T47D (cell line): Measurements from ENCODE around the gene TRO.

Experiments
- DNase-seq, 2 experiments: peaks; one replicate each; pipeline versions ENCODE4 v3.0.0 to v3.0.0-alpha.2; 2011 to 2012; ENCODE audit warnings: low read depth in 1 of 2, low spot score in 1 of 2
- JUND ChIP-seq: IDR thresholded peaks from 2 replicates; pipeline ENCODE4 v1.6.1; 2012; ENCODE audit warnings: low read depth
- in situ Hi-C: cut with HindIII; loops from 2 replicates; pipeline ENCODE4 v1.10.0; 2016; ENCODE audit warnings: low sequenced_read_pairs, low pct_unique_long_range_greater_than_20kb

The TRO gene, protein sequence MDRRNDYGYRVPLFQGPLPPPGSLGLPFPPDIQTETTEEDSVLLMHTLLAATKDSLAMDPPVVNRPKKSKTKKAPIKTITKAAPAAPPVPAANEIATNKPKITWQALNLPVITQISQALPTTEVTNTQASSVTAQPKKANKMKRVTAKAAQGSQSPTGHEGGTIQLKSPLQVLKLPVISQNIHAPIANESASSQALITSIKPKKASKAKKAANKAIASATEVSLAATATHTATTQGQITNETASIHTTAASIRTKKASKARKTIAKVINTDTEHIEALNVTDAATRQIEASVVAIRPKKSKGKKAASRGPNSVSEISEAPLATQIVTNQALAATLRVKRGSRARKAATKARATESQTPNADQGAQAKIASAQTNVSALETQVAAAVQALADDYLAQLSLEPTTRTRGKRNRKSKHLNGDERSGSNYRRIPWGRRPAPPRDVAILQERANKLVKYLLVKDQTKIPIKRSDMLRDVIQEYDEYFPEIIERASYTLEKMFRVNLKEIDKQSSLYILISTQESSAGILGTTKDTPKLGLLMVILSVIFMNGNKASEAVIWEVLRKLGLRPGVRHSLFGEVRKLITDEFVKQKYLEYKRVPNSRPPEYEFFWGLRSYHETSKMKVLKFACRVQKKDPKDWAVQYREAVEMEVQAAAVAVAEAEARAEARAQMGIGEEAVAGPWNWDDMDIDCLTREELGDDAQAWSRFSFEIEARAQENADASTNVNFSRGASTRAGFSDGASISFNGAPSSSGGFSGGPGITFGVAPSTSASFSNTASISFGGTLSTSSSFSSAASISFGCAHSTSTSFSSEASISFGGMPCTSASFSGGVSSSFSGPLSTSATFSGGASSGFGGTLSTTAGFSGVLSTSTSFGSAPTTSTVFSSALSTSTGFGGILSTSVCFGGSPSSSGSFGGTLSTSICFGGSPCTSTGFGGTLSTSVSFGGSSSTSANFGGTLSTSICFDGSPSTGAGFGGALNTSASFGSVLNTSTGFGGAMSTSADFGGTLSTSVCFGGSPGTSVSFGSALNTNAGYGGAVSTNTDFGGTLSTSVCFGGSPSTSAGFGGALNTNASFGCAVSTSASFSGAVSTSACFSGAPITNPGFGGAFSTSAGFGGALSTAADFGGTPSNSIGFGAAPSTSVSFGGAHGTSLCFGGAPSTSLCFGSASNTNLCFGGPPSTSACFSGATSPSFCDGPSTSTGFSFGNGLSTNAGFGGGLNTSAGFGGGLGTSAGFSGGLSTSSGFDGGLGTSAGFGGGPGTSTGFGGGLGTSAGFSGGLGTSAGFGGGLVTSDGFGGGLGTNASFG (N-terminal part only)

DNA sequence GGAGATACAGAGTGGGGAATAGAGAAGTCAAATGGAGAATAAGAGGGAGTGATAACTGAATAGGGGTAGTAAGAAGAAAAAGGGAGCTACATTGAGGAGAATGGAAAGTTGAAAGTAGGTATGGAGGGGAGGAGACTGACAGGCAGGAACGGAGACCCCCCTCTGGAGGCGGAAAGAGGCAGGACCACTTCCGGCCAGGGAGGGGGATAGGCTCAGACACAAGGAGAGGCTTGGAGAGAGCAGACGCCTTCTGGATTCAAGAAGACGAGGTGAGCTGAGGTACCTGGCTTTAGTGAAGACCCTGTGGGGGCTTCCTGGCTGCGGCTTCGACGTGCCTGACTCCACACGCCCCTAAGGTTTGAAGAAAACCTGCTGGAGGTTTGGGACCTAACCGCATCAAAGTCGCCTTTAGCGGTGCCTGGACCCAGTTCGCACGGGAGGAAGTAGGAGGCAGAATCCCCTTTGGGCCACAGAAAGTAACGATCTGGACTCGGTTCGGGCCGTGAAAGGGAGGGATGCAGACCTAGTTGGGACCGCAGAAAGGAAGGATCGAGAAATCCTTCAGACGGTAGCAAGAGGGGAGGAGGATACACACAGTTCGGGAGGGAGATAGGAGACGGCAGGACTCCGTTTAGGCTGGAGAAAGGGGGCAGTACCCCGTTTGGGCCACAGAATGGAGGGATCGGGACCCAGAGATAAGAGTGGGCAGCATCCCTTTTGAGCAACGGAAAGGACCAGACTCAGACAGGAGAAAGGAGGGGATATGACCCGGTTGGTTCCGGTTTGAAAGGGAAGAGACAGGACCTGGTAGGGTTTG lies at the start of gene TRO:
Gene TRO (plus strand): TSS at position 215 of the 817 bp plus-strand sequence. CDS start 1,423 bp downstream, outside the sequence.
- DNase-seq = no peak
- in situ Hi-C loops = no loop called here
- no peak for TF ChIP-seq JUND

GRCh38 chrX:54885740-54886139 lies 34.9 kb upstream of the TRO start:
- no peak for TF ChIP-seq JUND
- no peak for DNase-seq
- in situ Hi-C loops = no loop called here

DNA sequence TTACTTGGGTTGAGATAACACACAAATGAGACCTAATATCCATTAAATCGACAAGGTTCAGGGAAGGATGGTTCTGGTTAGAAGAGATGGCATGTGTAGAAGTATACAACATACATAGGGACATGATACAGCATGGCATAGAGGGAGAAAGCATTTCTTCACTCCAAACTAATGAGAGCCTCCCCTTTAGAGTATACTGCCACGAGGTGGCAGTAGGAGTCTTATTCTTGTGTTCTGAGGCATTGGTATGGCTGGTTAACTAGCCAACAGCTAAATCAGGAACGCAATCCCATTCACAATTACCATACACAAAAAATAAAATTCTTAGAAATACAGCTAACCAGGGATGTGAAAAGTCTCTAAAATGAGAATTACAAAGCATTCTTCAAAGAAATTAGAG lies 29.1 kb upstream of the TRO start:
- TF ChIP-seq JUND = no peak
- DNase-seq = peak; percentile 17 to 76
- in situ Hi-C loops = no loop called here

GRCh38 chrX:54894159-54894558 lies 26.5 kb upstream of the TRO start:
- DNase-seq = no peak
- no peak for TF ChIP-seq JUND
- in situ Hi-C loops = no loop called here

- in situ Hi-C loops = no loop called here
- no peak for DNase-seq
- no peak for TF ChIP-seq JUND
Observed at GRCh38 chrX:54909941-54910340, 10.7 kb upstream of the TRO start.

DNA sequence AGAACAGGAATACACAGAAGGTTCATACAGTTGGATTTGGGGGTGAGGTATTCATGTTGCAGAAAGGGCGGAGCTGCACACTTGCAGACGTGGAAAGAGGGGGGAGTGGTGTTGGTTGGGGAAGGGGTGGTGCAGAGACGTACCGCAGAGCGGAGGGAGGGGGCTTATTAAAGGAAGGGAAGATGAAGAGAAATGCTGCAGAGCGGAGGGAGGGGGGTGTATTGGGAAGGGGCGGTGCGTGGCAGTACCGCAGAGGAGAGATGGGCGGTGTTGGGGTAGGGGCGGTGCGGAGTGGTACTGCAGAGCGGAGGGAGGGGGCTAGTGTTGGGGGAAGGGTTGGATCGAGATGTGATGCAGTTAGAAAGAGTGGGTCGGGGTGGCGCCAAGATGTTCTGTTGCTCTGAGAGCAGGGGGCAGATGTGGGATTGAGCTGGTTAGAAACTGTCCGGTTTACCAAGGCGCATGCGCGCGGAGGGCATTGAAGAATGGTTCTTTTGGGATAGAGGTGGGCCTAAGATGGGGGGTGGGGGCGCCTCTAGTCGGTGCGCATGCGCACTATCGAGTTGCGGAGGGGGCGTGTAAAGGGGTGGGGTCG lies 900 bp downstream of the TRO start:
- in situ Hi-C loops = no loop called here

GRCh38 chrX:54922547-54922946 lies 1.9 kb downstream of the TRO start:
- TF ChIP-seq JUND = no peak
- in situ Hi-C loops = no loop called here
- DNase-seq = no peak

More for the DNA sequence above, 900 bp downstream of the TRO start:
- no peak for DNase-seq
- TF ChIP-seq JUND = no peak

- in situ Hi-C loops = no loop called here
- no peak for DNase-seq
- no peak for TF ChIP-seq JUND
Observed at GRCh38 chrX:54923376-54923775, 2.8 kb downstream of the TRO start.

GRCh38 chrX:54926978-54927377 lies 6.4 kb downstream of the TRO start:
- TF ChIP-seq JUND = no peak
- in situ Hi-C loops = no loop called here
- DNase-seq = no peak

DNA sequence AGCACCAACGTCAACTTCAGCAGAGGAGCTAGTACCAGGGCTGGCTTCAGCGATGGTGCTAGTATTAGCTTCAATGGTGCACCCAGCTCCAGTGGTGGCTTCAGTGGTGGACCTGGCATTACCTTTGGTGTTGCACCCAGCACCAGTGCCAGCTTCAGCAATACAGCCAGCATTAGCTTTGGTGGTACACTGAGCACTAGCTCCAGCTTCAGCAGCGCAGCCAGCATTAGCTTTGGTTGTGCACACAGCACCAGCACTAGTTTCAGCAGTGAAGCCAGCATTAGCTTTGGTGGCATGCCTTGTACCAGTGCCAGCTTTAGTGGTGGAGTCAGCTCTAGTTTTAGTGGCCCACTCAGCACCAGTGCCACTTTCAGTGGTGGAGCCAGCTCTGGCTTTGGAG lies 8.3 kb downstream of the TRO start:
- in situ Hi-C loops = no loop called here
- DNase-seq = no peak
- TF ChIP-seq JUND = no peak

DNA sequence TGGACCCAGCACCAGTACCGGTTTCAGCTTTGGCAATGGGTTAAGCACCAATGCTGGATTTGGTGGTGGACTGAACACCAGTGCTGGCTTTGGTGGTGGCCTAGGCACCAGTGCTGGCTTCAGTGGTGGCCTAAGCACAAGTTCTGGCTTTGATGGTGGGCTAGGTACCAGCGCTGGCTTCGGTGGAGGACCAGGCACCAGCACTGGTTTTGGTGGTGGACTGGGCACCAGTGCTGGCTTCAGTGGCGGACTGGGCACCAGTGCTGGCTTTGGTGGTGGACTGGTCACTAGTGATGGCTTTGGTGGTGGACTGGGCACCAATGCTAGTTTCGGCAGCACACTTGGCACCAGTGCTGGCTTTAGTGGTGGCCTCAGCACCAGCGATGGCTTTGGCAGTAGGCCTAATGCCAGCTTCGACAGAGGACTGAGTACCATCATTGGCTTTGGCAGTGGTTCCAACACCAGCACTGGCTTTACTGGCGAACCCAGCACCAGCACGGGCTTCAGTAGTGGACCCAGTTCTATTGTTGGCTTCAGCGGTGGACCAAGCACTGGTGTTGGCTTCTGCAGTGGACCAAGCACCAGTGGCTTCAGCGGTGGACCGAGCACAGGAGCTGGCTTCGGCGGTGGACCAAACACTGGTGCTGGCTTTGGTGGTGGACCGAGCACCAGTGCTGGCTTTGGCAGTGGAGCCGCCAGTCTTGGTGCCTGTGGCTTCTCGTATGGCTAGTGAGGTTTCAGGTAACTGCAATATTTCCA lies 9.8 kb downstream of the TRO start:
- DNase-seq = no peak
- TF ChIP-seq JUND = no peak
- in situ Hi-C loops = no loop called here
